Eye (tissue), 1 donor: ENCODE measurements around the gene ACOT13.
"Not testable (repeated sequence)": the region's sequence is repeated elsewhere in the genome, so short reads cannot be mapped to it uniquely, and the experiment has no call there.

Experiments
- DNase-seq: peaks from one replicate; pipeline ENCODE4 v3.0.0-alpha.2; 2015

Gene ACOT13

GRCh38 chr6:24731456-24732134 lies 64.7 kb downstream of the ACOT13 start:
- DNase-seq: not testable (repeated sequence)

DNA sequence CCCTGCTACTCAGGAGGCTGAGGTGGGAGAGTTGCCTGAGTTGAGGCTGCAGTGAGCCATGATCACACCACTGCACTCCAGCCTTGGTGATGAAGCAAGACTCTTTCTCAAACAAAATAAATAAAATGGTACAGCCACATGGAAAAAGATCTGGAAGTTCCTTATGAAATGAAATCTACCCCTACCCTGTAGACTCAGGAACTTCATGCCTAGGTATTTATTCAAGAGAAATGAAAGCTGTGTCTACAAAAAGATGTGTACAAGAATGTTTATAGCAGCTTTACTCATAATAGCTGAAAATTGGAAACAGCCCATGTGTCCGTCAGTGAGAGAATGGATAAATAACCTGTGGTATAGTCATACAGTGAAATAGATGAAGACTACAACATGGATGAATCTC lies 67.3 kb downstream of the ACOT13 start:
- no peak for DNase-seq

DNA sequence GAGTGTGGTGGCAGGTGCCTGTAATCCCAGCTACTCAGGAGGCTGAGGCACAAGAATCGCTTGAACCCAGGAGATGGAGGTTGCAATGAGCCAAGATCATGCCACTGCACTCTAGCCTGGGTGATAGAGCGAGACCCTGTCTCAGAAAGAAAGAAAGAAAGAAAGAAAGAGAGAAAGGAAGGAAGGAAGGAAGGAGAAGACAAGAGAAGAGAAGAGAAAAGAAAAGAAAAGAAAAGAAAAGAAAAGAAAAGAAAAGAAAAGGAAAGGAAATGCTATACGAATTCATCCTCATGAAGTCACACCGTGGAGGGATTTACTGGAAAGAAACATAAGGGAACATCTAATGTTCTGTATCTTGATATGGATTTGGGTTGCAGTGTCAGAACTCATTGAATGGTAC lies 67.8 kb downstream of the ACOT13 start:
- not testable (repeated sequence) for DNase-seq

GRCh38 chr6:24738741-24739140 lies 71.9 kb downstream of the ACOT13 start:
- no peak for DNase-seq

DNA sequence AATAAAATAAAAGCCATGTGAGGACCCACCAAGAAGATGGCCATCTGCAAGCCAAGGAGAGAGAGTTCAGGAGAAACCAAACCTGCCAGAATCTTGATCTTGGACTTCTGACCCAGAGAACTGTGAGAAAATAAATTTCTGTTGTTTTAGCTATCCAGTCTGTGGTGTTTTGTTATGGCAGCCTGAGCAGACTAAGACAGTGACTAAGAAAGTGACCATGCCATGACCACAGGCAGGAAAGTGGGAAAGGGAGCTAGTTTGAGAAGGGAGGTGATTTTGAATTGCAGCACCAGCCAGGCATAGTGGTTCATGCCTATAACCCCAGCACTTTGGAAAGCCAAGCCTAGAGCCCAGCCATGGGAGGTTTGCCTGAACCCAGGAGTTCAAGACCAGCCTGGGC lies 74.0 kb downstream of the ACOT13 start:
- no peak for DNase-seq

DNA sequence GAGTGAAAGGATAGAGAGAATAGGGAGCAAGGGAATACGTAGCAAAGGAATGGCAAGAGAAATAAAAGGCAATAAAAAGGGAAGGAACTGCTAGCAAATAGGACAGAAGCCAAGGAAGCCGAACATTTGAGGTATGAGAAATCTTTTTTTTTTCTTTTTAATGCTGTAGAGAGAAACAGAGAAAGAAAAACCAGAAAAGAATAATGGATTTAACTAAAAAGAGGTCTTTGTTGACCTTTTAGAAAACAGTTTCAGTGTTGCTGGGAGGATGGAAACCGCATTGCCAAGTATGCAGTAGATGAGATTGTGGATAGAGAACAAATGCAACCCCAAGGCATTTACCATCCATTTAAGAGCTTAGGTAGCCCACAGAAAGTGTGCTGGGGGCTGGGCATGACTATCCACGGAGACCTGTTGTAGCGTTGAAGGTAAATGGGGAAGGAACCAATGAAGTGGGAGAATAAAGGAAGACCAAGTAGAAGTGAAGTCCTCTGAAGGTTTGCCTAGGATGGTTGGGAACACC lies 75.4 kb downstream of the ACOT13 start:
- no peak for DNase-seq

DNA sequence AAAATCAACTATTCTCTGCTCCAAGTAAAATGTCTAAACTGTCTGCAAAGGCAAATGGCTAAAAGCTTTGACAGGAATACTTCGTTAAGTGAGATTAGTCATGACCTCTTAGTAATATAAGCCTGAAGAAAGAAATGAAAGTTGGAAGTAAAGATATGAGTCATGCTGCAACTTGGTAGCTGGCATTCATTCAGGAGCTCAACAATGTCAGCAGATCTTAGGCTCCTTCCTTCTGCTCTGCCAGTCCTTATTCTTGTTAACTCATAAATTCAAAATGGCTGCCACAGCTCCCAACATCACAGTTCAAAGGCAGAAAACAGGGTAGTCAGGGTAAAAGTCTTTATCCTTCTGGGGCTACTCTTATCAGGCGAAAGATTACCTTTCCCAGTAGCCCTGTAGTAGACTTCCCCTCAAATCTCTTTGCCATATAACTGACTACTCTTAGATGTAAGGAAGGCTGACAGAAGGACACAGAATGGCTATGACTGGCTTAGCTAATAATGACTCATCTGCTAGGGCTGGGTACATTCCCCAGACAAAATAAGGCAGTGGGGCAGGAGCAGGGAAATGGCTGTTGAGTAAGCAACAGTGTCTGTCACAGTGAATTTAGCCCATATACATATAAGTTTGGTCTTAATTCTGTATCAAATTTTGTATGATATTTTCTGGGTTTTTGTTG lies 76.5 kb downstream of the ACOT13 start:
- DNase-seq: peak; percentile 22

- no peak for DNase-seq
Measured at GRCh38 chr6:24743944-24744335, 77.1 kb downstream of the ACOT13 start.

DNA sequence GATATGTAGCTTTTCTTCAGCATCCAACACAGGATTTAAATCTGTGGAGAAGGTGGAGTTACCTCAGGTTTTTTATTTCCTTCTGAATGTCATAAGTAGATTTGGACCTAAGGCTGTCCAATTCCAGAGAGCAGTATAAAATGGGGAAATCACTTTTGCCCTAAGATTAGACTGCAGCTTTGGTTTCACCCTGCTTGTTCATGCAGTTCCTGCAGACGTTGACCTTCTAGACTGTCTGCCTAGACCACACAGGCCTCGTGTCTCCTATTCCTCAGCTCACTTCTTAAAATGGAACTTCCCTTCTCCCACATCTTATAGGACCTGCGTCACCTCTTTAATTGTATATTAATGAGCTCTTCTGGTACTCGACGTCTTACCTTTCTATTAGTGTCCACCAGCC lies 78.0 kb downstream of the ACOT13 start:
- DNase-seq: no peak

DNA sequence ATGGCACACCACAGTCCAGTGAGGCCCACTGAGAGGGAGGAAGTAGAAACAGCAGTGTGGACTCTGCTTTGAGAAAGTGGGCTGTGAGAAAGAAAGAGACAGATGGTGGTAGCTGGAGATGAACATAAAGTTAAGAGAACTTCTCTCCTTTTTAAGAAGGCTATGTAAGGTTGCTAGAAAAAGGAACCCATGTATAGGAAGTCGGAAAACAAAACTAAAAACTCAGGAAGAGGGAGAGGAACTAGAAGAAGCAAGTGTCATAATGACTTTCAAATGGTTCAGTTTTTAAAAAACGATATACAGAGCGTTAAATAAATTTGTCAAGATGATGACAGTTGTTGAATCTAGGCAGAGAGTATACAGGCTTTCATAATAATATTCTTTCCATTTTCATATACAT lies 82.4 kb downstream of the ACOT13 start:
- DNase-seq: no peak

GRCh38 chr6:24750878-24751277 lies 84.0 kb downstream of the ACOT13 start:
- DNase-seq: not testable (repeated sequence)

DNA sequence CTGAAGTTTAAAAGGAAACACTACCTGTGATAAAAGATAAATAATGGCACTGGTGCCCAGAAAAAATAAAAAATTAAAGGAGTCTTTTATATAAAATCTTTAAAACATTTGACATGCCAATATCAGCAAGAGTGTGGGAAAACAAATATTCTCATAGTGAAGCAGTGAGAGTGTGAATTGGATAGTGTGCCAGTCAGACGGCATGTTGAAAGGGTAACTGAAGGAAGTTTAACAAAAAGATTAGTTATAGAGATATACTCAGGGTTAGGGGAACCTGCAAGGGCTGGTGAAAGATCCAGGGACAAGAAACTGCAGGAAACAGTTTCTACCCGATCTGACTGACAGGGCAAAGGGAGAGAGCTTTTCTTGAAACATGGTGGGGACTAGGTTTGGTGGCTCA lies 85.6 kb downstream of the ACOT13 start:
- no peak for DNase-seq

- no peak for DNase-seq
Measured at GRCh38 chr6:24752917-24753492, 86.1 kb downstream of the ACOT13 start.

GRCh38 chr6:24753545-24753944 lies 86.7 kb downstream of the ACOT13 start:
- DNase-seq: no peak

DNA sequence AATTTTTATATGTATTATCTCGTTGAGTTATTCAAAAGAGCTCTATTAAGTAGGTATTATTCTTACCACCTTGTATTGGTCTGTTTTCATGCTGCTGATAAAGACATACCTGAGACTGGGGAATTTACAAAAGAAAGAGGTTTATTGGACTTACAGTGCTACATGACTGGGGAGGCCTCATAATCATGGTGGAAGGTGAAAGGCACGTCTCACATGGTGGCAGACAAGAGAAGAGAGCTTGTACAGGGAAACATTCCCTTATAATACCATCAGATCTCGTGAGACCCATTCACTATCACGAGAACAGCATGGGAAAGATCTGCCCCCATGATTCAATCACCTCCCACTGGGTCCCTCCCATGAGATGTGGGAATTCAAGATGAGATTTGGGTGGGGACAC lies 87.5 kb downstream of the ACOT13 start:
- DNase-seq: not testable (repeated sequence)
